ENCODE results near the gene PSMD7. TPM values are rescaled to one million over a fixed set of nuclear protein-coding genes. Genes with fewer than 3 reads are reported as not detected.

PSMD7 gene
- total and polyA plus RNA-seq, 2 donors (not counting 3 experiments of a cell fraction or from before 2014, with no cell fraction given): 89.8 to 119 TPM

DNA sequence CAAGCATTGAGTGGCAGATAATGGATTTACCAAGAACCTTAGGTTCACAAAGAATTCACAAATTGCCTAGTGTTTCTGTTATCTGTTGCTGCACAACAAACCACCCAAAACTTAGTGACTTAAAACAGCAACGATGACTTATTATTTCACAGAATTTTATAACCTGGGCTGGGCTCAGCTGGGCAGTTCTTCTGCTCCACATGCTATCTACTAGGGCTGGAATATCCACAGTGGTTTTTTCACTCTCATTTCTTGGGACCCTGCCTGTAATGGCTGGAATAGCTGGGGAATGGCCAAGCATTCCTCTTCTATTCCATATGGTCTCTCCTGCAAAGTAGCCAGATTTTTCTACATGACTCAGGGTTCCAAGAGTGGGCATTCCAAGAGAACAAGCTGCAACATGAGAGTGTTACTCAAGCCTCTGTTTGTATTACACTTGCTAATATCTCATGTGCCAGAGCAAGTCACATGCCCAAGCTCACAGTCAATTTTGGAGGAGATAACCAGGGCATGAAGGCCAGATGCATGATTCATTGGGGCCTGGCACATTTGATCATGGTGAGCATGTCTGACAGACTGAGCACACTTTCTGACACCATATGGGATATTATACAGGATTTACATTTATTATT lies 4.9 kb upstream of the PSMD7 start:
- H3K4me3 ChIP-seq (replicated peaks in 1 of 3; ENCODE audit: insufficient read depth in 1 of 3, low read depth in 1 of 3, low read length in 3 of 3): no peak overlapping the region
- no peaks in the 10 kb centered on the region for H3K36me3 ChIP-seq (ENCODE audit: control insufficient read depth in 2 of 2, extremely low read depth in 1 of 2, insufficient read depth in 2 of 2, low read length in 2 of 2)
- intact Hi-C loops (cut with micrococcal nuclease): no loop called here
- no peaks in the 10 kb centered on the region for H4K20me1 ChIP-seq (replicated peaks; ENCODE audit: control insufficient read depth, extremely low read depth, insufficient read depth, low read length)
- H3K9me1 ChIP-seq (replicated peaks; ENCODE audit: control insufficient read depth, extremely low read depth, insufficient read depth, low read length): no peaks in the 10 kb centered on the region
- no TSS peak for BruUV-seq (replicated peaks)
- no peak for DNase-seq (ENCODE audit: low read depth, low spot score)
- no peak overlapping the region for H2AFZ ChIP-seq (ENCODE audit: low read depth, low read length)
- ChIA-PET CTCF (interaction anchor here (1.0 to 2.8 kb wide), 2 partner anchors 17 to 18 kb away, joined by 4 to 11 read pairs; no protein-coding TSS in a partner anchor), POLR2A (no interaction called here)
- H3K4me1 ChIP-seq (ENCODE audit: control insufficient read depth, extremely low read depth, insufficient read depth, low read length): peaks cover 5% of the 10 kb centered on the region
- H3K4me2 ChIP-seq (ENCODE audit: insufficient read depth, low read length): no peak overlapping the region
- peaks cover under 1% of the 10 kb centered on the region for H3K79me2 ChIP-seq (ENCODE audit: control insufficient read depth, insufficient read depth, low read length)
- H3K9me3 ChIP-seq (replicated peaks; ENCODE audit: control insufficient read depth, insufficient read depth, low read length): no peaks in the 10 kb centered on the region
- H3K27me3 ChIP-seq (ENCODE audit: control insufficient read depth in 2 of 2, insufficient read depth in 2 of 2, low read length in 2 of 2): no peaks in the 10 kb centered on the region
- dilution Hi-C loops (cut with MboI; ENCODE audit: extremely low pct_ligation_motif_present, low sequenced_read_pairs): no loop called here
- H3K9ac ChIP-seq (replicated peaks; ENCODE audit: extremely low read depth, insufficient read depth, low read length): no peak overlapping the region
- TF ChIP-seq GATA2 (IDR thresholded peaks at IDR 0.05; ENCODE audit: insufficient read depth, insufficient read length, low read depth, low read length) (no peak), FOS (IDR thresholded peaks at IDR 0.05; ENCODE audit: borderline replicate concordance, insufficient read depth, low read length) (no peak), EZH2 (IDR thresholded peaks at IDR 0.05; ENCODE audit: borderline replicate concordance, low read depth, low read length, severe bottlenecking) (no peak), POLR2AphosphoS5 (IDR thresholded peaks at IDR 0.05; ENCODE audit: insufficient read depth, low read depth, low read length) (no peak), JUN (IDR thresholded peaks at IDR 0.05; ENCODE audit: borderline replicate concordance, insufficient read depth, insufficient read length, low read depth) (no peak), POLR2A (IDR thresholded peaks at IDR 0.05; ENCODE audit: low read depth, low read length) (no peak), MYC (IDR thresholded peaks at IDR 0.05; ENCODE audit: low read depth, low read length) (no peak)
- TF ChIP-seq, protein P1, sequence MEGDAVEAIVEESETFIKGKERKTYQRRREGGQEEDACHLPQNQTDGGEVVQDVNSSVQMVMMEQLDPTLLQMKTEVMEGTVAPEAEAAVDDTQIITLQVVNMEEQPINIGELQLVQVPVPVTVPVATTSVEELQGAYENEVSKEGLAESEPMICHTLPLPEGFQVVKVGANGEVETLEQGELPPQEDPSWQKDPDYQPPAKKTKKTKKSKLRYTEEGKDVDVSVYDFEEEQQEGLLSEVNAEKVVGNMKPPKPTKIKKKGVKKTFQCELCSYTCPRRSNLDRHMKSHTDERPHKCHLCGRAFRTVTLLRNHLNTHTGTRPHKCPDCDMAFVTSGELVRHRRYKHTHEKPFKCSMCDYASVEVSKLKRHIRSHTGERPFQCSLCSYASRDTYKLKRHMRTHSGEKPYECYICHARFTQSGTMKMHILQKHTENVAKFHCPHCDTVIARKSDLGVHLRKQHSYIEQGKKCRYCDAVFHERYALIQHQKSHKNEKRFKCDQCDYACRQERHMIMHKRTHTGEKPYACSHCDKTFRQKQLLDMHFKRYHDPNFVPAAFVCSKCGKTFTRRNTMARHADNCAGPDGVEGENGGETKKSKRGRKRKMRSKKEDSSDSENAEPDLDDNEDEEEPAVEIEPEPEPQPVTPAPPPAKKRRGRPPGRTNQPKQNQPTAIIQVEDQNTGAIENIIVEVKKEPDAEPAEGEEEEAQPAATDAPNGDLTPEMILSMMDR (IDR thresholded peaks at IDR 0.05; ENCODE audit: extremely low read depth in 1 of 2, insufficient read depth in 1 of 2, low read depth in 1 of 2, low read length in 2 of 2): no peak
- TF ChIP-seq, protein P2, sequence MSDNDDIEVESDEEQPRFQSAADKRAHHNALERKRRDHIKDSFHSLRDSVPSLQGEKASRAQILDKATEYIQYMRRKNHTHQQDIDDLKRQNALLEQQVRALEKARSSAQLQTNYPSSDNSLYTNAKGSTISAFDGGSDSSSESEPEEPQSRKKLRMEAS (IDR thresholded peaks at IDR 0.05; ENCODE audit: insufficient read depth, insufficient read length): no peak
- no peak overlapping the region for H3K27ac ChIP-seq (ENCODE audit: insufficient read depth, low read depth, low read length)
- FAIRE-seq: no peak

All from endothelial cell of umbilical vein (primary cell).